Measurements from ENCODE around the gene PRKACB.
"Not testable (repeated sequence)": the region's sequence is repeated elsewhere in the genome, so short reads cannot be mapped to it uniquely, and the experiment has no call there.

The PRKACB gene

GRCh38 chr1:84224905-84225304 is 80.8 kb downstream of the PRKACB start:
- no peak for DNase-seq

DNA sequence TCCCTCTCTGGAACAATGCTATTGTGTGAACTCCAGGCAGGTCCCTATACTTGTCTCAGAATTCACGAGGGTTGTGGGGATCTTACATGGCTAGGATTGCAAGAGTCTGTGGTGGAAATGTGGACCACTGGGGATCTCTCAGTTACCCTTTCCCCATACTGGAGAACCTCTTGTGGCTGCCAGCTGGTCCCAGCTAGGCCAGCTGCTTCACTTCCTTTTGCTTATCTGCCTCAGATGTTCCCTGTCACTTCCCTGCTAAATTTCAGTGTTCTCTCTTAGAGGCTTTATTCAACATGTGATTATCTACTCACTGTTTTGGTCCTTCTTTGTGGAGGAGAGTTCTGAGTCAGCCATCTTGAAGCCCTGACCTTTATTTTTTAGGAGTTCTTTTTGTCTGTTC is 81.6 kb downstream of the PRKACB start:
- DNase-seq: no peak

- DNase-seq: not testable (repeated sequence)
These were observed 88.6 kb downstream of the PRKACB start for GRCh38 chr1:84232676-84233075.

DNA sequence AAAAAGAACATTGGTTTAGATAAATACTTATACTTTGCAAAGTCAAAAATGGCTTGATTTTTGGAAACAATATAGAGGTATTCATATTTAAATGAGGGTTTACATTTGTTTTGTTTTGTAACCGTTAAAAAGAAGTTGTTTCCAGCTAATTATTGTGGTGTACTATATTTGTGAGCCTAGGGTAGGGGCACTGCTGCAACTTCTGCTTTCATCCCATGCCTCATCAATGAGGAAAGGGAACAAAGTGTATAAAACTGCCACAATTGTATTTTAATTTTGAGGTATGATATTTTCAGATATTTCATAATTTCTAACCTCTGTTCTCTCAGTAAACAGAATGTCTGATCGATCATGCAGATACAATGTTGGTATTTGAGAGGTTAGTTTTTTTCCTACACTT is 92.2 kb downstream of the PRKACB start:
- DNase-seq: no peak

DNA sequence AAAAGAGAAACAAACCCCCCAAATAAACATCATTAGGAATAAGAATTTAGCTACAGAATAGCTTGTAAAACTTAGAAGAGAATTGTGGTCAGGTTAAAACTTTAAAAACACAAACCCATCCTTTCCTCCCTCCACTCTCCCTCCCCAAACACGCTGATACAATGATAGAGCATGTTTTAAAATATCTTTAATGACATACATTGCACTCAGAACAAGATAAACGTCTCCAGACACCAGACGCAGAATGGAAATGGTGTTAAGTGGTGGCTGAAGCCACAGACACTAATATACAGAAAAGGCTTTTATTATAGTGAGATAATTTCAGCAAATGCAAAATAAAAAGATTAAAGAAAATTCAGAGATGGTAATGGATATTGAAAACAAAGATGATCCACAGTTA is 98.6 kb downstream of the PRKACB start:
- no peak for DNase-seq

- no peak for DNase-seq
These were observed 101.5 kb downstream of the PRKACB start for GRCh38 chr1:84245563-84245962.

- no peak for DNase-seq
These were observed 102.1 kb downstream of the PRKACB start for GRCh38 chr1:84246213-84246612.

- peak; percentile 27 for DNase-seq
These were observed 103.6 kb downstream of the PRKACB start for GRCh38 chr1:84247425-84248220.

DNA sequence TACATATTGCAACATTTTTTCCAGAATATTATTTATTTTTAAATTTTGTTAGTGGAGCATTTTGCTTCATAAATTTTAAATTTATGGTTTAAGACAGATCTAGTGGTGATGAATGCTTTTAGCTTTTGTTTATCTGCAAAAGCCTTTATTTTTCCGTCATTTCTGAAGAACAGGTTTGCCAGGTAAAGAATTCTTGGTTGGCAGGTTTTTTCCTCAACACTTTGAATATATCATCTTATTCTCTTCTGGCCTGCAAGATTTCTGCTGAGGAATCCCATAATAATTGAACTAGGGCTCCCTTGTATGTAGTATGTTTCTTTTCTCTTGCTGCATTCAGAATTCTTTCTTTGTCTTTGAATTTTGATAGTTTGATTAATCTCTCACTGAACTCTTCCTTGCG is 106.6 kb downstream of the PRKACB start:
- no peak for DNase-seq

DNA sequence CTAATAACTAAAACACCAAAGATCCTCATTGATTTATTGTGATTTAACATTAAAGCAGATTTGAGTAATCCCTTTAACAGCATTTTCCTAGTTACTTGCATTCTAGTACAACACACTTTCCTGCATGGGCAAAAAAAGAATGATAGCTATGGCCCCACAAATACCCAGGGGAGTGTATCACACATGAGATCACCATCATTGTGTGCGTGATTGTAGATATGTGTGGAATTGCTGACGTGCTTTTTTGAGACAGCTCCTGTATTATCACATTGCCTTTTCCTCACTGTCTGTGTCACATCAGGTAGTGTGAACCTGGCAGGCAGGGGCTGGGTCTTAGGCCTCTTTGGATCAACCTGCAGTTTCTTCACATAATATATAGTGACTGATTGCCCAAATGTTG is 109.0 kb downstream of the PRKACB start:
- no peak for DNase-seq

DNA sequence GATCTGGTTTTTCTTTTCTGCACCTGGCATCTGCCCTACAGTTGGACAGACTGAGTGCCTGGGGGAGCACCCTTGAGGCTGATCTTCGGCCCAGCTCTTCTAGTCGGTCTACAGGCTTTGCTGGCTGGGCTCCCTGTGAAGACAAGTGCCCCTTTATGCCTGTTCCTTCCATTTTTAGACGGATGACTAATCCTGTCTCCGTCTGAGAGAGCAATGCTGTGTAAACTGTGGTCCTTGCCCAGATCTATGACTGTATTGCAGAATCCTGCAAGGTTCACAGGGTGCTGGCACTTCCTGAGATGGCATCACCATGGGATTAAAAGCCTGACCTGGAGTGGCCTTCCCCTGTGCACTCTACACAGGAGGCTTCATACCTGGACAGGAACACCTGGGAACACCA is 109.8 kb downstream of the PRKACB start:
- DNase-seq: no peak

DNA sequence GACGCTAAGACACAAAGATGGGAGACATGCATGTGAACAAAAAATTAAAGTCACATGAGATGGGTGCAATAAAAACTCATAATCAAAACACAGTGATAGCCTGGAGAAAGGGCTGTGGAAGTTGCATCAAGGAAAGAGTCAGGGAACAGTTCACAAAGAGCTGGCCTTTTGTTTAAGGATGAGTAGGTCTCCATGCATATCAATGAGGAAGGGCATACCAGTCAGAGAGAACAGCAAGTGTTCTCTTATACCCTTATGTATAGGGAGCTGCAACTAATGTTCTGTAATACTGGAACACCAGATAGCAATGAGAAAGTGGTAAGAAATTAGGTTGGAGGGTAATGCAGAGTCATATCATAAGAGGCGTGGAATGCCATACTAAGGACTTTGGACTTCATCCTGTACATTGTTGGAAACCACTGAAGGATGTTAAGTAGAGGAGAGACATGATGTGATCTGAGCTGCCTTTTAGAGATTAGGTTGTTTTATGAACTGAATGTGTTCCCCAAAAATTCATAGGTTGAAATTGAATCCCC is 110.7 kb downstream of the PRKACB start:
- no peak for DNase-seq

DNA sequence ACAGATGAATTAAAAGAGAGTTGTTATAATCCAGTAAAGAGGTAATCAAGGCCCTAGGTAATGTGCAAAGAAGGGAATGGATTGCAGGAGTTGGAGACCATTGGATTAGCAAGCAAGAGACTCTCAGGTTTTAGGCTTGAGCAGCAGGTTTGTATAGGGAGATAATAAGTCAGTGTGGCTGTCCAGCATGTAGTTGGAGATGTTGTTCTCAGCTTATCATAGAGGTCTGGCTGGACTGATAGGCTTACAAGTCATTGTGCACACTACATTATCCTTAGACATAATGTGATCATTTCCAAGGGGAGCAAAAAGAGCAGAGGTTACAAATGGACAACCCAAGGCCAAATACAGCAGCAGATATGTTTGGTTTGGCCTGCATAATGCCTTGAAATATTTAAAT is 111.5 kb downstream of the PRKACB start:
- DNase-seq: no peak

DNA sequence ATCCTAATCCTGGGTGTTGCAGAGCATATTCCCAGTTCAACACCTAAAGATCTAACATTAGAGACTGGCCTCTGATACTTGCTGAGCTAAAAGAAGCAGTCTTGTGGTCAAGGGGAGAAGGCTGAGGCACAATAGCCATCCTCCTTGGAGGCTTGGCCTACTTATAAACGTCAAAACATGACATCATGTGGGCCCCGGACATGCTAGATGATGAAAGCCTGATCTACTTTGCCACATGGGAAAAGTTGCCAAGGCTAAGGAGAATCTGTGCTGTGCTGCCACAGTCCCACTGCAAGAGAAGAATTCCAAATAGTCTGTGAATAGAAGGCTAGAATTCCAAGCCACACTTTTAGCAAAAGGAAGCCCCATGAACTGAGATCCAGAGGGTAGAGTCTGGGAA is 113.5 kb downstream of the PRKACB start:
- DNase-seq: no peak

DNA sequence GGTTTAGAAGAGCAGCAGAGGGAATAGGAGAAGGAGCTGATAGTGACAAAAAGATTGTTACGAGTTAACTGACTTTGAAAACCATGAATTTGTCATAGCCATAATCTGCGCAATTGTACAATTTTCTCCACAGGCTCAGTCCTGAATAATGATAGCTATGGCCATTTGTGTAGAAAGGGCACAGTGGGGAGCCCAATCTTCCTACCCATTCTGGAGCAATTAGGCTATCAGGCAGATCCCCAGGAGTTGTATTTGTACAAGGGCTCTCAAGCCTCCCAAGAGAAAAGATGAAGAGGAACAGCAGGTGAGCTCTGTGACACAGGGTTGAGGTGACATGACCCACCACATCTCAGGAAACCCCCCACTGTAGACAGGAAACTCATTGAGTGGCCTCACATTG is 115.3 kb downstream of the PRKACB start:
- no peak for DNase-seq

GRCh38 chr1:84259989-84260388 is 115.9 kb downstream of the PRKACB start:
- DNase-seq: no peak

DNA sequence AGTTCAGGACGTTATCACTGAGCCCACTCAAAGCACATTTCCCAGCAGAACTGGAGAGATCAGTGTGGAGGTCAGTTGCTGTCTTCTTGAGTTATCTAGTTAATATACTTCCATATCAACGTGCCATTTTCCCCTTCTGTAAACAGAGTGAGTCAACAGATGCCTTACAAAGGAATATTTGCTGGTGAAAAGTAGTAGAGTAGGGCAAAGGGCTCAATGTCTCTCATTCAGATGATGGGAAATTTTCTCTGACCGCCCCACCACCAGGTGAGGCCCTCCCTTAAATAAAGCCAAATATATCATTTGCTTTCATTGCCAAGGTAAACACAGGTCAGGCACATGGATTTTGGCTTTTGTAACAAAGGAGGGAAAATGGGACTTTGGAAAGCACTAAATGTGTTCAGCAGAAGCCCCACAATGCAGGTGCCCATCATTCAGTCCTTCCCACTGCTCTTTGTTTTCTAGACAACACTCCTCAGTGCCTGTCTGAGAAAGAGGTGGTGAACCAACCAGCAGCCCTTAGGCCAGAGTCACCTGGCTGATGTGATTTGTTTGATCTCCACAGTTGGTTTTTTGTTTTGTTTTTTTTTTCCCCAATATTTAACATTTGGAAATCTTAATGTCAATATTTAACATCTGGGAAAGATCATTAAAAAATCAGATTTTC is 116.9 kb downstream of the PRKACB start:
- no peak for DNase-seq

- no peak for DNase-seq
These were observed 120.9 kb downstream of the PRKACB start for GRCh38 chr1:84264961-84265360.

GRCh38 chr1:84265867-84266266 is 121.8 kb downstream of the PRKACB start:
- DNase-seq: no peak

- no peak for DNase-seq
These were observed 122.7 kb downstream of the PRKACB start for GRCh38 chr1:84266748-84267147.

DNA sequence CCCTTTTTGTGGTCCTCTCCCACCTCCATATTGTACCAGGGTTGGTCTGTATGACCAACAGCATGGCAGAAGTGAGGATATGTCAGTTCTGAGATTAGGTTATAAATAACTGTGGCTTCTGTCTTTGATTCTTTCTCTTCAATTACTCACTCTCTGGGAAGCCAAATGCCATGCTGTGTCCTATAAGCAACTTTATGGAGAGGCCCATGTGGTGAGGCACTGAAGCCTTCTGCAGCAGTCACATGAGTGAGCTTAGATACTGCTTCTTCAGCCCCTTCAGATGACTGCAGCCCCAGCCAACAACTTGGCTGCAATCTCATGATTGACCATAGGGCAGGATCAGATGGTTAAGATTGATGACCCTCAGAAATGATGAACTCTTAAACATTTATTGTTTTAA is 123.4 kb downstream of the PRKACB start:
- DNase-seq: no peak

- DNase-seq: no peak
These were observed 124.3 kb downstream of the PRKACB start for GRCh38 chr1:84268346-84268745.

DNA sequence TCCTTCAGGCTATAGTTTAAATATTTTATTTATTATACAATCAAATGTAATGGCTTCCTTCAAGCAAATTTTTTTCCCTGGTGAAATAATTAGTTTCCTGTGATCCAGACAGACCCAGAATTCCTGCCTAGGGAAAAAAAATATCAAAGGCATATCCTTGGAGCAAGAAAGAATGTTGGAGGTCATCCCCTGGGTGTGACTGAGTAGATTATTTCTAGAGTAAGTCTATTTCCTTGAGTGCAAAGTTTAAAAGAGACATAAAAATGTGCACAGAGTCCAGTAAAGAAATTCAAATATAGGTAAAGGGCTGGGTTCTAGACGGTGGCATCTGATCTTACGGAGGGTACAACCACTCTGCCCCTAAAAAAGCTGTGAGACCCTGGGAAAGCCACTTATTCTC is 125.2 kb downstream of the PRKACB start:
- no peak for DNase-seq

DNA sequence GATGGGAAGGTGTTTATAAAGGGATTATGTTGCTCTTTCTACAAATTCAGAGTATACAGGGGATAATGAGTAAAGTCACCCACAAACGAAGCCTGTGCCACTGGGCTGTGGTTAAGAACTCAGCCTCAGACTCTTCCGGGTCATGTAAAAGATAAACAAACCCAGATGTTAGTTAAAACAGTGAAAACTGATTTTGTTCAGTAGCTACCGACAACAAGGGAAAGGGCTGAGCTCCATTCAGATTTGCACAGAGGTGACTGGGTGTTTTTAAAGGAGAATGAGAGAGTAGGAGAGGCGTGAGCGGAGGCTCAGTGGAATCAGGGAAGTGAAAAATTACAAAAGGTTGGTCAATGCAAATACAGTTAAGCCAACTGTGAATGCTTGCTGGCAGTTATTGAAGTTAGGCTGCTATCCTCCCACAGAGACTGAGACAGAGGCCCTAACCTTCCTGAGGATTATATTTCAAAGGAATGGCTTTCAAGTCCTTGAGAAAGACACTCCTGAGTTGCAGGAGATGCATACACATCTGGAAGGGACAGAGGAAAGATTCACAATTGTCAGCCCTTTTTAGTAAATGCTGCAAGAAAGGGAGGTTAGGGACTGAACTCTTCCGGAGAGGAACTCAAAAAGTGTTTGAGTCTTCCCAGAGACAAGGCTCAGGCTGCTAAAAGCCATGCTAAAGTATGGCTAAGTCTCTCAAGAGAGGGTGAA is 127.5 kb downstream of the PRKACB start:
- DNase-seq: no peak
